Fibroblast of skin of right quadriceps (primary cell): ENCODE measurements around the gene RGMA.
"Not testable (repeated sequence)": the region's sequence is repeated elsewhere in the genome, so short reads cannot be mapped to it uniquely, and the experiment has no call there.

Experiments
- DNase-seq: peaks from one replicate; pipeline ENCODE4 v3.0.0-alpha.2; 2013

The RGMA gene

GRCh38 chr15:93065641-93066045 lies 23.4 kb downstream of the RGMA start:
- no peak for DNase-seq

- no peak for DNase-seq
Observed at GRCh38 chr15:93063796-93064690, 25.0 kb downstream of the RGMA start.

- no peak for DNase-seq
Observed at GRCh38 chr15:93063262-93063671, 25.7 kb downstream of the RGMA start.

GRCh38 chr15:93062628-93063261 lies 26.3 kb downstream of the RGMA start:
- not testable (repeated sequence) for DNase-seq

GRCh38 chr15:93060336-93061248 lies 28.4 kb downstream of the RGMA start:
- DNase-seq, result no peak

GRCh38 chr15:93059442-93059841 lies 29.6 kb downstream of the RGMA start:
- no peak for DNase-seq

- DNase-seq, result no peak
Observed at GRCh38 chr15:93058904-93059427, 30.0 kb downstream of the RGMA start.

GRCh38 chr15:93058128-93058527 lies 30.9 kb downstream of the RGMA start:
- no peak for DNase-seq

- no peak for DNase-seq
Observed at GRCh38 chr15:93057618-93058017, 31.4 kb downstream of the RGMA start.

- no peak for DNase-seq
Observed at GRCh38 chr15:93056836-93057235, 32.2 kb downstream of the RGMA start.

GRCh38 chr15:93055211-93055610 lies 33.8 kb downstream of the RGMA start:
- no peak for DNase-seq

- DNase-seq, result no peak
Observed at GRCh38 chr15:93052090-93052879, 36.7 kb downstream of the RGMA start.

GRCh38 chr15:93051236-93052089 lies 37.5 kb downstream of the RGMA start:
- no peak for DNase-seq

GRCh38 chr15:93050648-93051047 lies 38.4 kb downstream of the RGMA start:
- no peak for DNase-seq

- DNase-seq, result no peak
Observed at GRCh38 chr15:93049914-93050578, 39.0 kb downstream of the RGMA start.

GRCh38 chr15:93049233-93049632 lies 39.8 kb downstream of the RGMA start:
- DNase-seq, result no peak

GRCh38 chr15:93048759-93049161 lies 40.3 kb downstream of the RGMA start:
- DNase-seq, result no peak

GRCh38 chr15:93048426-93048721 lies 40.6 kb downstream of the RGMA start:
- no peak for DNase-seq

- DNase-seq, result no peak
Observed at GRCh38 chr15:93047621-93048425, 41.2 kb downstream of the RGMA start.

GRCh38 chr15:93046721-93047120 lies 42.3 kb downstream of the RGMA start:
- no peak for DNase-seq
